Effector CD8-positive, alpha-beta T cell (primary cell): Measurements from ENCODE around the gene CTBP2.
"Not testable (repeated sequence)": the region's sequence is repeated elsewhere in the genome, so short reads cannot be mapped to it uniquely, and the experiment has no call there.

Experiments
- DNase-seq: peaks from one replicate; lab custom pipeline; 2025; lab: John Stamatoyannopoulos, UW

CTBP2 gene

GRCh38 chr10:125186431-125187170 is 26.2 kb upstream of the CTBP2 start:
- DNase-seq, result no peak

GRCh38 chr10:125179107-125179506 is 18.7 kb upstream of the CTBP2 start:
- DNase-seq, result not testable (repeated sequence)

- DNase-seq, result no peak
Observed at GRCh38 chr10:125177641-125178640, 17.6 kb upstream of the CTBP2 start.

- no peak for DNase-seq
Observed at GRCh38 chr10:125175807-125176206, 15.4 kb upstream of the CTBP2 start.

- DNase-seq, result no peak
Observed at GRCh38 chr10:125174360-125174759, 14.0 kb upstream of the CTBP2 start.

GRCh38 chr10:125172694-125173093 is 12.3 kb upstream of the CTBP2 start:
- no peak for DNase-seq

GRCh38 chr10:125171402-125172306 is 11.3 kb upstream of the CTBP2 start:
- DNase-seq, result no peak

- DNase-seq, result no peak
Observed at GRCh38 chr10:125169915-125170314, 9.6 kb upstream of the CTBP2 start.

- no peak for DNase-seq
Observed at GRCh38 chr10:125169279-125169678, 8.9 kb upstream of the CTBP2 start.

GRCh38 chr10:125166658-125167057 is 6.3 kb upstream of the CTBP2 start:
- DNase-seq, result no peak

- DNase-seq, result no peak
Observed at GRCh38 chr10:125165584-125166573, 5.5 kb upstream of the CTBP2 start.

- DNase-seq, result no peak
Observed at GRCh38 chr10:125164421-125164820, 4.1 kb upstream of the CTBP2 start.

GRCh38 chr10:125163803-125164202 is 3.4 kb upstream of the CTBP2 start:
- DNase-seq, result no peak

- DNase-seq, result not testable (repeated sequence)
Observed at GRCh38 chr10:125163312-125163711, 2.9 kb upstream of the CTBP2 start.

- no peak for DNase-seq
Observed at GRCh38 chr10:125162120-125162931, 2.0 kb upstream of the CTBP2 start.

GRCh38 chr10:125161707-125162119 is 1.4 kb upstream of the CTBP2 start:
- no peak for DNase-seq

GRCh38 chr10:125160856-125161706 is 718 bp upstream of the CTBP2 start:
- DNase-seq, result no peak

- no peak for DNase-seq
Observed at GRCh38 chr10:125159486-125159931, 854 bp downstream of the CTBP2 start.
